ENCODE data around the gene ERCC4. TPM values are rescaled to one million over a fixed set of nuclear protein-coding genes. Genes with fewer than 3 reads are reported as not detected.

Gene ERCC4
- total RNA-seq, 6 experiments from 2014 or later, result 14.6 to 18.8 (median 15.8) TPM

- Mint-ChIP-seq H3K4me1 (ENCODE audit: low read depth) (peaks cover 34% of the 10 kb centered on the region), H3K27ac (peak overlapping the region; percentile 63), H3K9me3 (no peaks in the 10 kb centered on the region), H3K4me3 (peak overlapping the region; percentile 20; the same call in 1 of the 2 replicates), H3K27me3 (ENCODE audit: insufficient read depth) (no peaks in the 10 kb centered on the region; the same call in 1 of the 2 replicates), H3K36me3 (ENCODE audit: low read depth) (peaks cover 59% of the 10 kb centered on the region)
- TF ChIP-seq CTCF (IDR thresholded peaks at IDR 0.05), result no peak
- DNase-seq, result peak; percentile 57
Measured at GRCh38 chr16:13936596-13937081, 16.7 kb downstream of the ERCC4 start.

- Mint-ChIP-seq H3K36me3 (ENCODE audit: low read depth) (peaks cover 54% of the 10 kb centered on the region), H3K4me3 (peak overlapping the region; percentile 20; the same call in 1 of the 2 replicates), H3K9me3 (no peaks in the 10 kb centered on the region), H3K27me3 (ENCODE audit: insufficient read depth) (no peaks in the 10 kb centered on the region), H3K4me1 (ENCODE audit: low read depth) (peaks cover 34% of the 10 kb centered on the region), H3K27ac (peak overlapping the region; percentile 63; the same call in 1 of the 2 replicates)
- no peak for DNase-seq
- no peak for TF ChIP-seq CTCF (IDR thresholded peaks at IDR 0.05)
Measured at GRCh38 chr16:13937411-13937810, 17.5 kb downstream of the ERCC4 start.

- TF ChIP-seq CTCF (IDR thresholded peaks at IDR 0.05), result no peak
- DNase-seq, result no peak
- no peak overlapping the region for H3K27ac Mint-ChIP-seq
- no peaks in the 10 kb centered on the region for H3K27me3 Mint-ChIP-seq (ENCODE audit: insufficient read depth)
- peaks cover 58% of the 10 kb centered on the region for H3K36me3 Mint-ChIP-seq (ENCODE audit: low read depth)
- H3K4me1 Mint-ChIP-seq (ENCODE audit: low read depth), result peaks cover 34% of the 10 kb centered on the region
- H3K9me3 Mint-ChIP-seq, result no peaks in the 10 kb centered on the region
- no peak overlapping the region for H3K4me3 Mint-ChIP-seq
Measured at GRCh38 chr16:13938480-13938879, 18.5 kb downstream of the ERCC4 start.

GRCh38 chr16:13939821-13940220 is 19.9 kb downstream of the ERCC4 start:
- no peak for TF ChIP-seq CTCF (IDR thresholded peaks at IDR 0.05)
- Mint-ChIP-seq H3K4me1 (ENCODE audit: low read depth) (peaks cover 39% of the 10 kb centered on the region), H3K4me3 (no peak overlapping the region), H3K9me3 (no peaks in the 10 kb centered on the region), H3K27me3 (ENCODE audit: insufficient read depth) (no peaks in the 10 kb centered on the region), H3K27ac (no peak overlapping the region), H3K36me3 (ENCODE audit: low read depth) (peaks cover 52% of the 10 kb centered on the region)
- DNase-seq, result peak; percentile 17

- no peak overlapping the region for H3K4me3 Mint-ChIP-seq
- H3K36me3 Mint-ChIP-seq (ENCODE audit: low read depth), result peaks cover 51% of the 10 kb centered on the region
- no peak for DNase-seq
- H3K27me3 Mint-ChIP-seq (ENCODE audit: insufficient read depth), result no peaks in the 10 kb centered on the region
- no peaks in the 10 kb centered on the region for H3K9me3 Mint-ChIP-seq
- H3K27ac Mint-ChIP-seq, result no peak overlapping the region
- no peak for TF ChIP-seq CTCF (IDR thresholded peaks at IDR 0.05)
- peaks cover 39% of the 10 kb centered on the region for H3K4me1 Mint-ChIP-seq (ENCODE audit: low read depth)
Measured at GRCh38 chr16:13940397-13940933, 20.5 kb downstream of the ERCC4 start.
